Dermis microvascular lymphatic vessel endothelial cell (primary cell): ENCODE results near the gene GSDME. TPM values are rescaled to one million over a fixed set of nuclear protein-coding genes. Genes with fewer than 3 reads are reported as not detected.

ENCODE experiments used
- DNase-seq, 2 donors: peaks; one replicate each; pipeline versions ENCODE4 v3.0.0 to v3.0.0-alpha.2; 2010; ENCODE audit warnings: low read depth in 2 of 2
- total RNA-seq: library from RNA; depleted of rRNA; stranded (reverse); fragments of >200 nt; gene quantifications from 2 replicates; pipeline ENCODE4 v1.2.1, GENCODE V29; 2014

Gene GSDME
- total RNA-seq, 1 donor from 2014 or later: 15.1 TPM

GRCh38 chr7:24723178-24723530, 34.1 kb downstream of the GSDME start:
- DNase-seq: no peak

GRCh38 chr7:24722386-24723177, 34.7 kb downstream of the GSDME start:
- peak; percentile 56 to 57 for DNase-seq

DNA sequence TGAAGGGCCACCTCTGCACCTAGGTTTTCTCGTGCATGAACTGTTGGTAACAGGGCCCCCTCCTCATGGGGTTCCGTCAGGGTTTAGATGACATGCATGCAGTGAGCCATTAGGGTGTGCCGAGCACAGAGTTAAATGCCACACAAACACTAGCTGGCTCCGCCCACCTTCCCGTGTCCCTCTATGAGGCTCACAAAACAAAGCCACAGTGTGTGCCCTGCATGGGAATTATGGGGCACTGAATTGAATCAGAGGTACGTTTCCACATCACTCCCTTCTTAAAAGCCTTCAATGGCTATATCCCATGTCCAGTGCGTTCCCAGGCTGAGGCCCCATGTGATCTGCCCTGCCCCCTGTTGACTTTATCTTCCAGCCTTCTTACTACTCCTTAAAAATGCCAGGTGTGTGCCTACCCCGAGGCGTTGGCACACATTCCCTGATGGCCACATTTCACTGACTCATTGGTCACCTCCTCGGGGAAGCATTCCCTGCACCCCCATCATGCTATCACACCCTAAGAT, 35.7 kb downstream of the GSDME start:
- no peak for DNase-seq

DNA sequence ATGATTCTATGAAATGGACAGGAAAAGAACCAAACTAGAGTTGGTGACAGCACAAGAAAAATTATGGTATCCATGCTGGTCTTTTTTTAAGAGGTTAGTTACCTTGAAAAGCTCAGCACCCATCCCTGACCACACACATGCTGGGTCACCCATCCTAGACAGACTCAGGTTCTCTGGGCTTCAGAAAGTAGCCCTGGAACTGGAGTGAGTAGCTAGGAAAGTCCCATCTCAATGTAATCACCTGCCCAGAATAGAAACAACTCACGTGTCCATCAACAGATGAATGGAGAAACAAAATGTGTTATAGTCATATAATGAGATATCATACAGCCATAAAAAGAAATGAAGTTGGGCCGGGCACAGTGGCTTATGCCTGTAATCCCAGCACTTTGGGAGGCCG, 37.0 kb downstream of the GSDME start:
- DNase-seq: no peak

GRCh38 chr7:24718977-24719491, 38.2 kb downstream of the GSDME start:
- DNase-seq: no peak

DNA sequence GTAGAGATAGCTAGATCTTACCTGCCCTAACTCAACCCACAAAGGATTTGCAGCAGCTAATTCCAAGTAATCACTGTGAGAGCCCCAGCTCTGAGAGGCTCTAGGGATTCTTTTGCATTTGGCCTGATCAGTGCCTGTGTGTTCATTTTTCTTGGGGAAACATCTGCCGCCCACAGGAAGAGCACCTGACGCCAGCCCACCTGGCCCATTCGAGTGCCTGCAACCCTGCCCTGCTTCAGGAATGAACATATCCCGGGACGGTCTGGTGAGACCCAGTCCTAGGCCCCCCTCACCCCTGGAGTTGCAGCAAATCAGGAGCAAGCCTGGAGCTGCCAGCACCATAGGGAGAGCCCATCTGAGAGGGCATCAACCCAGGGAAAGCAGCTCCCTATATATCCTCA, 38.8 kb downstream of the GSDME start:
- no peak for DNase-seq

- DNase-seq: no peak
Observed at GRCh38 chr7:24717694-24718320, 39.5 kb downstream of the GSDME start.

DNA sequence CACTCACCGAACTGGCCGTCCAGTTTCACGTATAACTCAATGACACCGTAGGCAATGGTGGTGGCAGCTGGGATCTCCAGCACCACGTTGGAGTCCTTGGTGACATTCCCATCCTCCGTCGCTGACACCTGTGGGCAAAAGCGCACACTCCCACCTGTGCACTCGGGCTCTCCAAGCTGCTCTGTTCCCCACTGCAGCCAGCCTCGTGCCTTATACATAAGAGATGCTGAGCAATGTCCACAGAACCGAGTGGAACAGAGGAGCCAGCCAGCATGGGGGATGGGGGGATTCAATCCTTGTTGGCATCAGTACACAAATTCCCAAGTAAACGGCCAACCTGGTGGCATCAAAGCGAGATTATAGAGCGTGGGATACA, 40.0 kb downstream of the GSDME start:
- no peak for DNase-seq

- no peak for DNase-seq
Observed at GRCh38 chr7:24716480-24717246, 40.6 kb downstream of the GSDME start.

GRCh38 chr7:24715661-24716479, 41.4 kb downstream of the GSDME start:
- peak; percentile 20 to 59 for DNase-seq

DNA sequence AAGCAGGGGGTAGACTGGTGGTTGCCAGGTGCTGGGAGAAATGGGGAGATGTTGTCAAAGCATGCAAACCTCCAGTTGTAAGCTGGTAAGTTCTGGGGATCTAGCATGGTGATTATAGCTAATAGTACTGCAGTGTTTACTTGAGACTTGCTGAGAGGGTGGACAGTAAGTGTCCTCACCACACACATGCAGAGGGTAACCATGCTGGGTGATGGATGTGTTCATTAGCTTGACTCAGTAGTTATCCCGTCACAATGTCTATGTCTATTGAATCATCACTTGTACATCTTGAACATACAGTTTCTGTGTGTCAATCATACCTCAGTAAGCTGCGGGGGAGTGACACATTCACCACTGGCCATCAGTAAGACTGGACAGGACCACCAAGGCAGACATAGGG, 42.1 kb downstream of the GSDME start:
- no peak for DNase-seq

GRCh38 chr7:24714676-24715010, 42.6 kb downstream of the GSDME start:
- no peak for DNase-seq

DNA sequence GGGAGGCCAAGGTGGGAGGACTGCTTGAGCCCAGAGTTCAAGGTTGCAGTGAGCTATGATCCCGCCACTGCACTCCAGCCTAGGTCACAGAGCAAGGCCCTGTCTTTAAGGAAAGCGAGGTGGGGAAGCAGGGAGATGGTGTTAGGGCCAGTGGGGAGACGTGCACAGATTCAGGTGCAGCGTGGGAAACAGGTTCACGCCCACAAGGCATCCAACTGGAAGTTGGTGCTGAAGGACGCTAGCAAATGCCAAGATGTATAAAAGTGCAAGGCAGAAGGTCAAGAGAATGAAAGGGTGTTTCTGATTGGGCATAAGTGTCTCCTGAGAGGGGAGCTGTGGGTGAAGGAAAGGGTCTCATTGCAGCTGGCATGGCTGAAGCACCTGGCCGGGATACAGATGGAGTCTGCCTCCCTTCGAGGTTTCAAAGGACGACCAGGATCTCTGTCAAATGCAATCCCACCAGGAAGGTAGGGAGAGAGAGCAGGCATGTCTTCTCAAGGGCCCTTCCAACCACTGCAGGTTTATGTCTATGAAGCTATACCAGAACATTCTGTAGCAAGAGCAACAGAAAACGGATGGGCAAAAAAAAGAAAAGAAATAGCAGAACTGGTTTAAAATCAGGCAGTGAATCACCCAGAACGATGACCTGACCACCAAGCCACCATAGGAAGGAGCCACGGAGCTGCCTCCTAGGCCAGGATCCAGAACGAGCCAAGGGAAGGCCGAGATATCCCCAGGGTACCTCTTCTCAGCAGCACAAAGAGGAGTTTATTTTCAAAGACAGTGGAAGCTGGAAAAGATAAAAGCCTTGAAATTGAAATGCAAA, 43.2 kb downstream of the GSDME start:
- no peak for DNase-seq

- no peak for DNase-seq
Observed at GRCh38 chr7:24713039-24713793, 44.0 kb downstream of the GSDME start.

GRCh38 chr7:24709585-24710360, 47.5 kb downstream of the GSDME start:
- DNase-seq: no peak

- no peak for DNase-seq
Observed at GRCh38 chr7:24709051-24709450, 48.2 kb downstream of the GSDME start.

GRCh38 chr7:24707988-24708615, 49.2 kb downstream of the GSDME start:
- DNase-seq: no peak
